ENCODE results near the gene SHB.

DNA sequence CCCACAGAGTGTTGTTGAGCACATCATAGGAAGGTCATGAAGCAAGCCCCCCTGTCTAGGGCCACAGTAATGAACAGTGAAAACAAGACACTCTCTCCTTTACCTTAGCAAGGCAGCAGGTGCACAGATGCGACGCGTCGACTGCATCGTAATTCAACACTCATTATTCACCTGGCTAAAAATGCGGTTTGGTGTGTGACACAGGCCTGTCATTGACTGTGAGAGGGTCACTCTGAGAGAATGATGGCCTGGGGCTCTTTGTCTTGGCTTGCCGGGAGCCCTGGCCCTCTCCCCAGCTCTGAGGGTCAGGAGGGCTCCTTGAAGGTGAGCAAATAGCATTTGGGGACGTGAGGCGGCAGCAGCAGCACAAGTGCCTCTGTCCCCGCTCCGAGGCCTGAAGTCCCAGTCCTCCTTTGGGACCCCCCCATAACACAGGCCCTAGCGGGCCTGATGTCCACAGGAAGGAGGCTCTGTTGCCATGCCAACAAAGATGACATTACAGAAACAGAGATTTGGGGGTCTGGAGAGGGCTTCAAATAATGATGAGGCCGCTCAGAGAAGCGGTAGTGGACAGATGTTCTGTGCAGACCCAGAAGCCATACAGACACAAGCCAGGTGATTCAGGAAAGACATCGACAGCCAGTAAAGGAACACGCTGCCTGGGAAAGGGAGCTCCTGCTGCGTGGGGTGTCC, 46.7 kb downstream of the SHB start:
- TF ChIP-seq POLR2A (IDR thresholded peaks at IDR 0.05): no peak
- TF ChIP-seq, protein P1, sequence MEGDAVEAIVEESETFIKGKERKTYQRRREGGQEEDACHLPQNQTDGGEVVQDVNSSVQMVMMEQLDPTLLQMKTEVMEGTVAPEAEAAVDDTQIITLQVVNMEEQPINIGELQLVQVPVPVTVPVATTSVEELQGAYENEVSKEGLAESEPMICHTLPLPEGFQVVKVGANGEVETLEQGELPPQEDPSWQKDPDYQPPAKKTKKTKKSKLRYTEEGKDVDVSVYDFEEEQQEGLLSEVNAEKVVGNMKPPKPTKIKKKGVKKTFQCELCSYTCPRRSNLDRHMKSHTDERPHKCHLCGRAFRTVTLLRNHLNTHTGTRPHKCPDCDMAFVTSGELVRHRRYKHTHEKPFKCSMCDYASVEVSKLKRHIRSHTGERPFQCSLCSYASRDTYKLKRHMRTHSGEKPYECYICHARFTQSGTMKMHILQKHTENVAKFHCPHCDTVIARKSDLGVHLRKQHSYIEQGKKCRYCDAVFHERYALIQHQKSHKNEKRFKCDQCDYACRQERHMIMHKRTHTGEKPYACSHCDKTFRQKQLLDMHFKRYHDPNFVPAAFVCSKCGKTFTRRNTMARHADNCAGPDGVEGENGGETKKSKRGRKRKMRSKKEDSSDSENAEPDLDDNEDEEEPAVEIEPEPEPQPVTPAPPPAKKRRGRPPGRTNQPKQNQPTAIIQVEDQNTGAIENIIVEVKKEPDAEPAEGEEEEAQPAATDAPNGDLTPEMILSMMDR (IDR thresholded peaks at IDR 0.05): no peak

Data from lower leg skin (tissue), 3 donors.